SK-N-SH treated with all-trans-retinoic acid at 6 μM for 48 hours (cell line): Measurements from ENCODE around the gene TBXA2R.

Experiments
- ATAC-seq: fragments of 200-7000 bp; cut with Tn5 transposase; 3 replicates; pipeline ENCODE4 v1.9.1; 2020; ENCODE audit warnings: mild to moderate bottlenecking, moderate library complexity
- ARNTL ChIP-seq: fragments of 450-650 bp; formaldehyde crosslinking; IDR thresholded peaks from 2 replicates; pipeline ENCODE4 v1.5.0; 2020; ENCODE audit warnings: low read depth, mild to moderate bottlenecking, moderate library complexity, borderline replicate concordance
- BACH2 ChIP-seq: fragments of 250-450 bp; sonication (Bioruptor Pico); IDR thresholded peaks from 2 replicates; pipeline ENCODE4 v1.9.0; 2021; ENCODE audit warnings: mild to moderate bottlenecking, borderline replicate concordance
- CREB5 ChIP-seq: fragments of 250-450 bp; sonication (Bioruptor Pico); IDR thresholded peaks from 2 replicates; pipeline ENCODE4 v1.5.1; 2020; ENCODE audit warnings: low read depth, mild to moderate bottlenecking, moderate library complexity
- CSDC2 ChIP-seq: fragments of 250-450 bp; sonication (Bioruptor Pico); IDR thresholded peaks from 2 replicates; pipeline ENCODE4 v1.5.0; 2020; ENCODE audit warnings: mild to moderate bottlenecking, moderate library complexity
- ESRRG ChIP-seq: fragments of 250-450 bp; sonication (Bioruptor Pico); IDR thresholded peaks from 2 replicates; pipeline ENCODE4 v1.6.1; 2021; ENCODE audit warnings: mild to moderate bottlenecking
- GLIS3 ChIP-seq: fragments of 250-450 bp; sonication (Bioruptor Pico); IDR thresholded peaks from 2 replicates; pipeline ENCODE4 v1.5.0; 2020; ENCODE audit warnings: mild to moderate bottlenecking, moderate library complexity
- OSR1 ChIP-seq: fragments of 250-450 bp; sonication (Bioruptor Pico); IDR thresholded peaks from 2 replicates; pipeline ENCODE4 v1.8.0; 2022; ENCODE audit warnings: moderate library complexity, mild to moderate bottlenecking, inconsistent platforms
- PATZ1 ChIP-seq: fragments of 250-450 bp; sonication (Bioruptor Pico); IDR thresholded peaks from 2 replicates; pipeline ENCODE4 v1.8.0; 2020; ENCODE audit warnings: mild to moderate bottlenecking, moderate library complexity, borderline replicate concordance
- POU6F1 ChIP-seq: fragments of 250-450 bp; sonication (Bioruptor Pico); IDR thresholded peaks from 2 replicates; pipeline ENCODE4 v1.8.0; 2021; ENCODE audit warnings: low read depth, mild to moderate bottlenecking, moderate library complexity, borderline replicate concordance
- PPARA ChIP-seq: fragments of 250-450 bp; sonication (Bioruptor Pico); IDR thresholded peaks from 2 replicates; pipeline ENCODE4 v1.5.0; 2020; ENCODE audit warnings: mild to moderate bottlenecking, borderline replicate concordance
- RARB ChIP-seq: fragments of 250-450 bp; sonication (Bioruptor Pico); IDR thresholded peaks from 2 replicates; pipeline ENCODE4 v1.8.0; 2021; ENCODE audit warnings: mild to moderate bottlenecking, moderate library complexity
- SNAI2 ChIP-seq: fragments of 250-450 bp; sonication (Bioruptor Pico); IDR thresholded peaks from 2 replicates; pipeline ENCODE4 v1.5.0; 2020; ENCODE audit warnings: mild to moderate bottlenecking, moderate library complexity
- TCF4 ChIP-seq: fragments of 250-450 bp; sonication (Bioruptor Pico); IDR thresholded peaks from 2 replicates; pipeline ENCODE4 v1.8.0; 2021; ENCODE audit warnings: mild to moderate bottlenecking, moderate library complexity, borderline replicate concordance
- TOX ChIP-seq: fragments of 250-450 bp; sonication (Bioruptor Pico); IDR thresholded peaks from 2 replicates; pipeline ENCODE4 v1.8.0; 2021; ENCODE audit warnings: mild to moderate bottlenecking, moderate library complexity, borderline replicate concordance
- TSHZ2 ChIP-seq: fragments of 250-450 bp; sonication (Bioruptor Pico); IDR thresholded peaks from 2 replicates; pipeline ENCODE4 v1.5.0; 2020; ENCODE audit warnings: mild to moderate bottlenecking, moderate library complexity
- ZFP3 ChIP-seq: fragments of 250-450 bp; sonication (Bioruptor Pico); IDR thresholded peaks from 2 replicates; pipeline ENCODE4 v1.5.0; 2020; ENCODE audit warnings: mild to moderate bottlenecking, moderate library complexity
- ZFP30 ChIP-seq: fragments of 450-650 bp; formaldehyde crosslinking; IDR thresholded peaks from 2 replicates; pipeline ENCODE4 v1.5.0; 2022; ENCODE audit warnings: mild to moderate bottlenecking, moderate library complexity
- ZNF565 ChIP-seq: fragments of 450-650 bp; formaldehyde crosslinking; conservative IDR thresholded peaks from 2 replicates; pipeline ENCODE4 v1.5.0; 2020; ENCODE audit warnings: low read depth, mild to moderate bottlenecking, moderate library complexity
- ZNF70 ChIP-seq: fragments of 450-650 bp; formaldehyde crosslinking; IDR thresholded peaks from 2 replicates; pipeline ENCODE4 v1.5.0; 2020; ENCODE audit warnings: mild to moderate bottlenecking, moderate library complexity
- ZNF8 ChIP-seq: fragments of 450-650 bp; formaldehyde crosslinking; IDR thresholded peaks from 2 replicates; pipeline ENCODE4 v1.5.0; 2020; ENCODE audit warnings: mild to moderate bottlenecking, moderate library complexity

The TBXA2R gene

GRCh38 chr19:3604227-3604986 is 2.3 kb downstream of the TBXA2R start:
- TF ChIP-seq ZFP3 (CRISPR knock-in tag): no peak
- TF ChIP-seq PATZ1 (CRISPR knock-in tag): no peak
- no peak for TF ChIP-seq POU6F1 (CRISPR knock-in tag)
- TF ChIP-seq ZNF70 (CRISPR knock-in tag): no peak
- TF ChIP-seq PPARA (CRISPR knock-in tag): no peak
- no peak for TF ChIP-seq ZNF8
- no peak for TF ChIP-seq CREB5 (CRISPR knock-in tag)
- TF ChIP-seq TOX: no peak
- no peak for TF ChIP-seq TCF4 (CRISPR knock-in tag)
- no peak for TF ChIP-seq BACH2 (CRISPR knock-in tag)
- TF ChIP-seq TSHZ2 (CRISPR knock-in tag): no peak
- no peak for TF ChIP-seq RARB (CRISPR knock-in tag)
- no peak for TF ChIP-seq ARNTL
- TF ChIP-seq ESRRG: no peak
- TF ChIP-seq ZNF565 (CRISPR knock-in tag): no peak
- TF ChIP-seq ZFP30 (CRISPR knock-in tag): no peak
- TF ChIP-seq SNAI2: no peak
- TF ChIP-seq CSDC2 (CRISPR knock-in tag): no peak
- no peak for TF ChIP-seq OSR1 (CRISPR knock-in tag)
- TF ChIP-seq GLIS3 (CRISPR knock-in tag): no peak
- ATAC-seq: no peak

- no peak for ATAC-seq
- TF ChIP-seq CSDC2 (CRISPR knock-in tag) (no peak), TCF4 (CRISPR knock-in tag) (no peak), ZNF565 (CRISPR knock-in tag) (no peak), PPARA (CRISPR knock-in tag) (no peak), PATZ1 (CRISPR knock-in tag) (no peak), CREB5 (CRISPR knock-in tag) (no peak), TOX (no peak), ESRRG (no peak), ZNF8 (no peak), ZFP30 (CRISPR knock-in tag) (no peak), GLIS3 (CRISPR knock-in tag) (no peak), ZNF70 (CRISPR knock-in tag) (no peak)
Observed at GRCh38 chr19:3603121-3603811, 3.4 kb downstream of the TBXA2R start.
